Pancreas (tissue), 10 donors: ENCODE data around the gene GPX3. TPM values are rescaled to one million over a fixed set of nuclear protein-coding genes. Genes with fewer than 3 reads are reported as not detected.

Experiments used
- ATAC-seq, 4 donors: fragments of 200-7000 bp; cut with Tn5 transposase; one replicate each; pipeline versions ENCODE4 v1.8.0 to v1.9.1; 2020; ENCODE audit warnings: mild to moderate bottlenecking in 4 of 4, moderate library complexity in 4 of 4
- DNase-seq, 6 donors: peaks; one replicate each; pipeline ENCODE4 v3.0.0-alpha.2; 2020
- FAIRE-seq: peaks from 2 replicates; lab custom pipeline; 2012; peaks lifted over from hg19 to GRCh38; lab: Jason Lieb, UNC
- H3K27ac ChIP-seq, 4 donors: fragments of 200-600 bp; sonication (generic); 1 replicate in 3 of 4; 2 replicates in 1 of 4; pipeline versions ENCODE4 v1.5.0 to v1.8.0; 2020
- H3K27me3 ChIP-seq, 4 donors: fragments of 200-600 bp; one replicate each; pipeline ENCODE4 v1.8.0; 2021
- H3K36me3 ChIP-seq, 3 donors: fragments of 200-600 bp; sonication (generic) in 1 of 3; one replicate each; pipeline versions ENCODE4 v1.5.0 to v1.8.0; 2020 to 2021
- H3K4me1 ChIP-seq, 3 donors: fragments of 200-600 bp; one replicate each; pipeline ENCODE4 v1.8.0; 2021
- H3K4me3 ChIP-seq, 4 donors: fragments of 200-600 bp; sonication (generic) in 2 of 4; one replicate each; pipeline versions ENCODE4 v1.5.0 to v1.8.0; 2020 to 2021
- H3K9me3 ChIP-seq, 4 donors: fragments of 200-600 bp; one replicate each; pipeline ENCODE4 v1.8.0; 2021
- CTCF ChIP-seq, 4 donors: fragments of 200-600 bp; sonication (generic) in 3 of 4; IDR thresholded peaks; one replicate each; pipeline versions ENCODE4 v1.5.0 to v1.8.0; 2021; ENCODE audit warnings: antibody characterized with exemption in 4 of 4
- WGBS, 2 donors: extraction: QIAGEN DNeasy Blood & Tissue Kit; methylation state at CpG; one replicate each; pipeline ENCODE4 v1.1.7; 2013; 5-methylcytosine and 5-hydroxymethylcytosine counted together
- intact Hi-C, 3 donors: fragments of 100-400 bp; cut with DNase I; formaldehyde crosslinking; loops; one replicate each; pipeline versions ENCODE4 v1.11.1 to v1.14.2; 2022
- polyA plus RNA-seq, 2 donors: library from polyadenylated mRNA; stranded (reverse); fragments of 200-250 nt; gene quantifications; one replicate each; pipeline ENCODE4 v1.2.3, GENCODE V29; 2013
- total RNA-seq, 6 donors: library from RNA; stranded (reverse); fragmentation: NEBNext Ultra II Directional in 4 of 6; extraction: Animal tissue kit (Norgen Biotek cat#: 25700) in 4 of 6; gene quantifications; one replicate each; pipeline versions ENCODE4 v1.2.1 to v1.2.4, GENCODE V29; 2021 to 2023
- donor health status: healthy with polysubstance abuse.
- donor health status: DM: no; HTN: no; CAD: no; lungs with moderate emphysema.
- donor health status: DM: no; HTN: no; CAD: no.
- donor health status: control.
- donor health status: control.
- donor health status: Bipolar disorder and iron deficiency.
- donor health status: DM: yes; HTN: yes; CAD: no.
- donor health status: DM: no; HTN: no; CAD: no.
- donor health status: DM: no; HTN: no; CAD: no.
- donor health status: DM: yes; HTN: yes; CAD: no.

The GPX3 gene
- total and polyA plus RNA-seq, 8 donors = 26.3 to 298 (median 61.6) TPM

- Histone ChIP-seq H3K4me3 (peak overlapping the region in 1 of 4 donors; percentile 64), H3K27ac (peak overlapping the region in 3 of 4 donors; percentile 5 to 19 (median 5)), H3K36me3 (peaks cover 0 to 12% (median 0%) of the 10 kb centered on the region in 3 donors), H3K4me1 (peaks cover 0 to 7% (median 4%) of the 10 kb centered on the region in 3 donors), H3K27me3 (no peaks in the 10 kb centered on the region), H3K9me3 (no peaks in the 10 kb centered on the region)
- intact Hi-C loops = no loop called here
- peak in 1 of 4 donors; percentile 29 for ATAC-seq
- 70 to 78% methylated on average over 7 of the region's 7 CpGs for WGBS, 2 donors
- FAIRE-seq = no peak
- no peak for TF ChIP-seq CTCF (IDR thresholded peaks at IDR 0.05)
- DNase-seq = no peak
These were observed 2.2 kb downstream of the GPX3 start for GRCh38 chr5:151022511-151023018.

- peaks cover 0 to 18% (median 0%) of the 10 kb centered on the region in 3 donors for H3K36me3 ChIP-seq
- ATAC-seq (peak; percentile 30 to 48 (median 36)), DNase-seq (peak in 4 of 6 donors; percentile 40 to 69 (median 63)), FAIRE-seq (no peak)
- no peaks in the 10 kb centered on the region for H3K27me3 ChIP-seq
- intact Hi-C loops = no loop called here
- H3K9me3 ChIP-seq = no peaks in the 10 kb centered on the region
- peak overlapping the region in 3 of 4 donors; percentile 5 to 19 (median 5) for H3K27ac ChIP-seq
- H3K4me1 ChIP-seq = peaks cover 0 to 7% (median 4%) of the 10 kb centered on the region in 3 donors
- TF ChIP-seq CTCF (IDR thresholded peaks at IDR 0.05) = no peak
- WGBS, 2 donors = 32 to 49% methylated on average over 5 of the region's 5 CpGs
- H3K4me3 ChIP-seq = peak overlapping the region in 1 of 4 donors; percentile 64
These were observed 2.7 kb downstream of the GPX3 start for GRCh38 chr5:151023047-151023615.

GRCh38 chr5:151023651-151024050 lies 3.3 kb downstream of the GPX3 start:
- no peak for FAIRE-seq
- Histone ChIP-seq H3K9me3 (no peaks in the 10 kb centered on the region), H3K4me3 (no peak overlapping the region), H3K36me3 (peaks cover 0 to 23% (median 0%) of the 10 kb centered on the region in 3 donors), H3K27ac (peak overlapping the region in 2 of 4 donors; percentile 5 to 19), H3K27me3 (no peaks in the 10 kb centered on the region), H3K4me1 (peaks cover 0 to 7% (median 4%) of the 10 kb centered on the region in 3 donors)
- no peak for TF ChIP-seq CTCF (IDR thresholded peaks at IDR 0.05)
- ATAC-seq = peak in 3 of 4 donors; percentile 3 to 24 (median 5)
- intact Hi-C loops = no loop called here
- 71 to 90% methylated on average over 8 of the region's 8 CpGs for WGBS, 2 donors
- peak in 2 of 6 donors; percentile 19 to 34 for DNase-seq

GRCh38 chr5:151024440-151025249 lies 4.3 kb downstream of the GPX3 start:
- H3K27ac ChIP-seq = peak overlapping the region in 1 of 4 donors; percentile 19
- H3K36me3 ChIP-seq = peaks cover 0 to 32% (median 3%) of the 10 kb centered on the region in 3 donors
- ATAC-seq = no peak
- 78 to 91% methylated on average over 7 of the region's 7 CpGs for WGBS, 2 donors
- no peak overlapping the region for H3K4me3 ChIP-seq
- no peaks in the 10 kb centered on the region for H3K9me3 ChIP-seq
- intact Hi-C loops = no loop called here
- no peak for TF ChIP-seq CTCF (IDR thresholded peaks at IDR 0.05)
- FAIRE-seq = no peak
- no peaks in the 10 kb centered on the region for H3K27me3 ChIP-seq
- DNase-seq = no peak
- peaks cover 0 to 7% (median 4%) of the 10 kb centered on the region in 3 donors for H3K4me1 ChIP-seq
